GM12801 (cell line): ENCODE data around the gene HUS1.

Experiments used
- TF ChIP-seq, protein P1 (sequence below): IDR thresholded peaks from one replicate; pipeline ENCODE4 v1.5.1; 2011; ENCODE audit warnings: control low read depth; ENCODE audit not compliant: insufficient read length; ENCODE audit errors: extremely low read depth

HUS1 gene

DNA sequence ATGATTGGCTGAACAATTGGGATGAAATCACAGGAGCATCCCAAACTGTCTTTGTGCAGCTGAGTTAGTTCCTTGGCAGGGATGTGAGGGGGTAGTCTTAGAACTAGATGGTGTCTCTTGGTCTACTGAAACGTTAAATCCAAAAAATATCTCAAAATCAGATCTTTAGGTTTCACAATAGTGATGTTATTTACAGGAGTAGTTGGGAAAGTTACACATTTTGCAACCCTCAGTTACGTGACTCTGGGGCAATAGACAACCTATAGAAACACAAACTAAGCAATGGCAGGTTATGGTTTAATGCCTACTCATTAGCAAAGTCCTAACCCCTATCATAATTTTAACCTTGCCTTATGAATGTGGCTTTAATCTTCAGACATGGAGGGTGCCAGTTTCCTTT lies 55.1 kb downstream of the HUS1 start:
- TF ChIP-seq, protein P1, sequence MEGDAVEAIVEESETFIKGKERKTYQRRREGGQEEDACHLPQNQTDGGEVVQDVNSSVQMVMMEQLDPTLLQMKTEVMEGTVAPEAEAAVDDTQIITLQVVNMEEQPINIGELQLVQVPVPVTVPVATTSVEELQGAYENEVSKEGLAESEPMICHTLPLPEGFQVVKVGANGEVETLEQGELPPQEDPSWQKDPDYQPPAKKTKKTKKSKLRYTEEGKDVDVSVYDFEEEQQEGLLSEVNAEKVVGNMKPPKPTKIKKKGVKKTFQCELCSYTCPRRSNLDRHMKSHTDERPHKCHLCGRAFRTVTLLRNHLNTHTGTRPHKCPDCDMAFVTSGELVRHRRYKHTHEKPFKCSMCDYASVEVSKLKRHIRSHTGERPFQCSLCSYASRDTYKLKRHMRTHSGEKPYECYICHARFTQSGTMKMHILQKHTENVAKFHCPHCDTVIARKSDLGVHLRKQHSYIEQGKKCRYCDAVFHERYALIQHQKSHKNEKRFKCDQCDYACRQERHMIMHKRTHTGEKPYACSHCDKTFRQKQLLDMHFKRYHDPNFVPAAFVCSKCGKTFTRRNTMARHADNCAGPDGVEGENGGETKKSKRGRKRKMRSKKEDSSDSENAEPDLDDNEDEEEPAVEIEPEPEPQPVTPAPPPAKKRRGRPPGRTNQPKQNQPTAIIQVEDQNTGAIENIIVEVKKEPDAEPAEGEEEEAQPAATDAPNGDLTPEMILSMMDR = no peak

GRCh38 chr7:47915616-47915976 lies 63.8 kb downstream of the HUS1 start:
- TF ChIP-seq, protein P1 = no peak

DNA sequence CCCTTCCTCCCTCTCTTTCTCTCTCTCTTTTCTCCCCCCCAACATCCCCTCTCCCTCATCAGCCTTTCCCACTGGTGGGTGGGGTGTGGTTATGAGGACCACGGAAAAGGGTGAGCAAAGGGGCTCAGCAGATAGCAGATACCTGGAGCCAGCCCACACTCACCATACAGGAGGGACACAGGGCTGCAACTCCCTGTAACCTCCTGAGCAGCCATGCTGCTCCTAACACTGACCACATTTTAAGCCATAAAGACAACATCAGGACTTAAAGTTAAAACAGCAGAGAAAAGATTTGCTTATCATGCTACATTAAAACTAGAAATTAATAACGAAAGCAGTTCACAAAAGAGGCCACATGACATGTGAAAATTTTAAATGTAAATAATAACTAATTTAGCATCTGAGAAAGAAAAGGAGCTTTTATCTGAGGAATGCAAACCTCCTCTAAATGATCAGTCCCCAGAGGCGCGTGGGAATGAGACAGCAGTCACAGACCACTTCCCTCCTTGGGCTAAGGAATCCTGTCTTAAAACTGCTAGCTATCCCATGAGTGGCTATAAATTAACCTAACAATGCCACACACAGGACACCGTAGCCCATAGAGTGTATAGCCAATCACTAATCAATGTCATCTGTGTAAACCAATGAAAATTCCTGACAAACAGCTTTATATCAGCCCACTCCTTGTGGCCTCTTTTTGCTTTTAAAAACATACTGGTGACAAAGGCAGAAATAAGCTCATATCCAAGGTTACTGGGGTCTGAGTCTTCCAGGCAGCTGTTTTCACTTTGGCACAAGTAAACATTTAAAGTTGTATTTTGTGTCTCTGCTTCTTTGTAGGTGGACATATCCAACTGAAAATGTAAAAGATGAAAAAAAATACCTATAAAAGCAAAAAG lies 64.4 kb downstream of the HUS1 start:
- TF ChIP-seq, protein P1 = no peak
